ENCODE measurements around the gene AQP2.

Gene AQP2

GRCh38 chr12:49969027-49969426, 18.5 kb downstream of the AQP2 start:
- TF ChIP-seq ZFHX2 (tag by site-specific recombination; conservative IDR thresholded peaks at IDR 0.05) (peak; percentile 27; the same call in 1 of the 2 replicates), ZNF335 (tag by site-specific recombination; conservative IDR thresholded peaks at IDR 0.05) (no peak)
- no peak overlapping the region for H3K4me3 ChIP-seq (ENCODE audit: low read depth, low read length)
- H3K27ac ChIP-seq (ENCODE audit: extremely low read depth, low read depth, low read length) = no peak overlapping the region
- ChIA-PET CTCF (interaction anchor here (0.5 to 7.1 kb wide), 15 partner anchors 10 to 348 kb away, joined by 3 to 104 read pairs (median 9); no protein-coding TSS in a partner anchor), POLR2A (no interaction called here)
- H3K4me1 ChIP-seq (ENCODE audit: control insufficient read depth, insufficient read depth, low read length) = no peaks in the 10 kb centered on the region
- no peaks in the 10 kb centered on the region for H3K36me3 ChIP-seq (ENCODE audit: control insufficient read depth in 2 of 2, insufficient read depth in 1 of 2, low read length in 2 of 2)
- H3K9me3 ChIP-seq (ENCODE audit: control insufficient read depth, insufficient read depth, low read depth, low read length) = no peaks in the 10 kb centered on the region

- TF ChIP-seq ZBTB20 (tag by site-specific recombination; IDR thresholded peaks at IDR 0.05) (no peak), ZSCAN18 (tag by site-specific recombination; IDR thresholded peaks at IDR 0.05) (no peak)
- ChIA-PET POLR2A (no interaction called here), CTCF (interaction anchor here (0.7 to 7.1 kb wide), 10 partner anchors 10 to 196 kb away, joined by 4 to 104 read pairs (median 14); no protein-coding TSS in a partner anchor)
- Histone ChIP-seq H3K4me3 (ENCODE audit: low read depth, low read length) (no peak overlapping the region), H3K27ac (ENCODE audit: extremely low read depth, low read depth, low read length) (no peak overlapping the region), H3K9me3 (ENCODE audit: control insufficient read depth, insufficient read depth, low read depth, low read length) (no peaks in the 10 kb centered on the region), H3K36me3 (ENCODE audit: control insufficient read depth in 2 of 2, insufficient read depth in 1 of 2, low read length in 2 of 2) (no peaks in the 10 kb centered on the region), H3K4me1 (ENCODE audit: control insufficient read depth, insufficient read depth, low read length) (no peaks in the 10 kb centered on the region)
Measured at GRCh38 chr12:49969651-49970429, 19.3 kb downstream of the AQP2 start.

GRCh38 chr12:49970658-49971057, 20.1 kb downstream of the AQP2 start:
- Histone ChIP-seq H3K27ac (ENCODE audit: extremely low read depth, low read depth, low read length) (no peak overlapping the region), H3K9me3 (ENCODE audit: control insufficient read depth, insufficient read depth, low read depth, low read length) (no peaks in the 10 kb centered on the region), H3K36me3 (ENCODE audit: control insufficient read depth in 2 of 2, insufficient read depth in 1 of 2, low read length in 2 of 2) (no peaks in the 10 kb centered on the region), H3K4me1 (ENCODE audit: control insufficient read depth, insufficient read depth, low read length) (no peaks in the 10 kb centered on the region), H3K4me3 (ENCODE audit: low read depth, low read length) (no peak overlapping the region)
- ChIA-PET CTCF (interaction anchor here (0.8 to 6.7 kb wide), 3 partner anchors 11 to 100 kb away, joined by 5 to 88 read pairs (median 55); no protein-coding TSS in a partner anchor), POLR2A (no interaction called here)
- no peak for TF ChIP-seq ZNF660 (tag by site-specific recombination; IDR thresholded peaks at IDR 0.05)
- no peak for TF ChIP-seq ZNF501 (tag by site-specific recombination; IDR thresholded peaks at IDR 0.05)
- no peak for TF ChIP-seq ZNF335 (tag by site-specific recombination; conservative IDR thresholded peaks at IDR 0.05)
- TF ChIP-seq ZNF560 (tag by site-specific recombination; IDR thresholded peaks at IDR 0.05; ENCODE audit: borderline replicate concordance) = no peak
- TF ChIP-seq ZBTB1 (tag by site-specific recombination; IDR thresholded peaks at IDR 0.05) = no peak
- TF ChIP-seq PRDM10 (tag by site-specific recombination; IDR thresholded peaks at IDR 0.05) = no peak
- no peak for TF ChIP-seq HIC1 (tag by site-specific recombination; IDR thresholded peaks at IDR 0.05)
- no peak for TF ChIP-seq ZNF704 (tag by site-specific recombination; IDR thresholded peaks at IDR 0.05)
- TF ChIP-seq KLF7 (tag by site-specific recombination; IDR thresholded peaks at IDR 0.05; ENCODE audit: borderline replicate concordance) = peak; percentile 76; the same call in 1 of the 2 replicates
- no peak for TF ChIP-seq ZFHX2 (tag by site-specific recombination; conservative IDR thresholded peaks at IDR 0.05)
- no peak for TF ChIP-seq ZNF2 (tag by site-specific recombination; IDR thresholded peaks at IDR 0.05)
- TF ChIP-seq ZNF670 (tag by site-specific recombination; IDR thresholded peaks at IDR 0.05; ENCODE audit: low read depth) = no peak
- no peak for TF ChIP-seq ZNF707 (tag by site-specific recombination; IDR thresholded peaks at IDR 0.05)
- peak; percentile 24; the same call in 1 of the 2 replicates for TF ChIP-seq KLF8 (tag by site-specific recombination; IDR thresholded peaks at IDR 0.05)
- TF ChIP-seq ZBTB26 (tag by site-specific recombination; optimal IDR thresholded peaks at IDR 0.05) = no peak
- no peak for TF ChIP-seq TCF7L2 (IDR thresholded peaks at IDR 0.05; ENCODE audit: borderline replicate concordance, low read depth, low read length)
